Loucy (cell line): Measurements from ENCODE around the gene DRD4.
"Not testable (repeated sequence)": the region's sequence is repeated elsewhere in the genome, so short reads cannot be mapped to it uniquely, and the experiment has no call there.

Source experiments
- H2AFZ ChIP-seq: fragments of 200-600 bp; sonication (generic); 2 replicates; pipeline ENCODE4 v1.6.0; 2016; ENCODE audit warnings: antibody characterized with exemption, mild to moderate bottlenecking, low read length, moderate library complexity
- H3F3A ChIP-seq: fragments of 200-600 bp; 2 replicates; pipeline ENCODE4 v1.6.0; 2016; ENCODE audit warnings: antibody characterized with exemption, low read depth, mild to moderate bottlenecking
- H3K27me3 ChIP-seq: fragments of 200-600 bp; sonication (generic); 2 replicates; pipeline ENCODE4 v1.6.1; 2014; ENCODE audit warnings: low read length, mild to moderate bottlenecking; ENCODE audit not compliant: insufficient read depth, poor library complexity, severe bottlenecking
- H3K36me3 ChIP-seq: fragments of 200-600 bp; sonication (generic); 2 replicates; pipeline ENCODE4 v1.6.1; 2016; ENCODE audit warnings: low read length; ENCODE audit not compliant: insufficient read depth
- H3K4me1 ChIP-seq: fragments of 200-600 bp; sonication (generic); 2 replicates; pipeline ENCODE4 v1.5.1; 2014; ENCODE audit warnings: low read length, mild to moderate bottlenecking; ENCODE audit not compliant: insufficient read depth, poor library complexity, severe bottlenecking
- H3K4me2 ChIP-seq: fragments of 200-600 bp; sonication (generic); 2 replicates; pipeline ENCODE4 v1.6.0; 2014; ENCODE audit warnings: antibody characterized with exemption, low read length, low read depth, mild to moderate bottlenecking; ENCODE audit not compliant: poor library complexity, severe bottlenecking
- H3K4me3 ChIP-seq: fragments of 200-600 bp; sonication (generic); 2 replicates; pipeline ENCODE4 v1.5.1; 2014; ENCODE audit warnings: low read length, mild to moderate bottlenecking, mixed read lengths; ENCODE audit not compliant: poor library complexity, severe bottlenecking
- H3K79me2 ChIP-seq: fragments of 200-600 bp; sonication (generic); 2 replicates; pipeline ENCODE4 v1.6.1; 2014; ENCODE audit warnings: low read length; ENCODE audit not compliant: insufficient read depth
- H3K9ac ChIP-seq: fragments of 200-600 bp; sonication (generic); 2 replicates; pipeline ENCODE4 v1.6.0; 2014; ENCODE audit warnings: mild to moderate bottlenecking, low read depth, low read length, moderate library complexity; ENCODE audit not compliant: poor library complexity, severe bottlenecking
- H3K9me2 ChIP-seq: fragments of 200-600 bp; sonication (generic); replicated peaks from 2 replicates; pipeline ENCODE4 v1.6.1; 2016; ENCODE audit warnings: low read depth, low read length, mixed read lengths
- H3K9me3 ChIP-seq: fragments of 200-600 bp; sonication (generic); 2 replicates; pipeline ENCODE4 v1.6.1; 2014; ENCODE audit warnings: mild to moderate bottlenecking, antibody characterized with exemption, low read length, low read depth; ENCODE audit not compliant: insufficient read depth
- H4K20me1 ChIP-seq: fragments of 200-600 bp; sonication (generic); 2 replicates; pipeline ENCODE4 v1.6.0; 2014; ENCODE audit warnings: antibody characterized with exemption, low read length, mild to moderate bottlenecking; ENCODE audit not compliant: insufficient read depth, poor library complexity, severe bottlenecking
- EZH2phosphoT487 ChIP-seq: fragments of 200-600 bp; IDR thresholded peaks from 2 replicates; pipeline ENCODE4 v1.6.1; 2018; ENCODE audit warnings: antibody characterized with exemption, mild to moderate bottlenecking, moderate library complexity, borderline replicate concordance
- TF ChIP-seq, protein P1 (sequence below): fragments of 200-600 bp; sonication (generic); conservative IDR thresholded peaks from 2 replicates; pipeline ENCODE4 v1.5.1; 2014; ENCODE audit warnings: mild to moderate bottlenecking, antibody characterized with exemption, low read length

The DRD4 gene

DNA sequence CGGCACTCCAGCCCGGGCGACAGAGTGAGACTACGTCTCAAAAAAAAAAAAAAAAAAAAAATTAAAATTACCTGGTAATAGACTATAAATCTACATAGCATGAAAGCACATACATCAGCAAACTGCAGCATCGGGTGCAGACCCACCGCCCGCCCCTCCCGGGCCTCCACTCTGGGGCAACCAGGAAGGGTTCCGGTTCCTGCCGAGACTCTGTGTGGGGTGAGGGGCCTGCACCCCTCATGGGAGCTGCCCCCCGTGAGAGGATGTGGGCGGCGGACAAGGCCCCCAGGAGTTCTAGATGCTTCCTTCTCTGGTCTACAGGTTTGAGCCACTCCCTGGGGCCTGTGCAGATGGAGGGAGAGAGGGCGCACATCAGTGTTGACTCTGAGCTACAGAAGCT, 9.1 kb downstream of the DRD4 start:
- TF ChIP-seq, protein P1, sequence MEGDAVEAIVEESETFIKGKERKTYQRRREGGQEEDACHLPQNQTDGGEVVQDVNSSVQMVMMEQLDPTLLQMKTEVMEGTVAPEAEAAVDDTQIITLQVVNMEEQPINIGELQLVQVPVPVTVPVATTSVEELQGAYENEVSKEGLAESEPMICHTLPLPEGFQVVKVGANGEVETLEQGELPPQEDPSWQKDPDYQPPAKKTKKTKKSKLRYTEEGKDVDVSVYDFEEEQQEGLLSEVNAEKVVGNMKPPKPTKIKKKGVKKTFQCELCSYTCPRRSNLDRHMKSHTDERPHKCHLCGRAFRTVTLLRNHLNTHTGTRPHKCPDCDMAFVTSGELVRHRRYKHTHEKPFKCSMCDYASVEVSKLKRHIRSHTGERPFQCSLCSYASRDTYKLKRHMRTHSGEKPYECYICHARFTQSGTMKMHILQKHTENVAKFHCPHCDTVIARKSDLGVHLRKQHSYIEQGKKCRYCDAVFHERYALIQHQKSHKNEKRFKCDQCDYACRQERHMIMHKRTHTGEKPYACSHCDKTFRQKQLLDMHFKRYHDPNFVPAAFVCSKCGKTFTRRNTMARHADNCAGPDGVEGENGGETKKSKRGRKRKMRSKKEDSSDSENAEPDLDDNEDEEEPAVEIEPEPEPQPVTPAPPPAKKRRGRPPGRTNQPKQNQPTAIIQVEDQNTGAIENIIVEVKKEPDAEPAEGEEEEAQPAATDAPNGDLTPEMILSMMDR: no peak
- TF ChIP-seq EZH2phosphoT487: no peak
- no peaks in the 10 kb centered on the region for H3K9me3 ChIP-seq
- no peaks in the 10 kb centered on the region for H3K79me2 ChIP-seq
- no peaks in the 10 kb centered on the region for H3K9me2 ChIP-seq
- H3F3A ChIP-seq: no peaks in the 10 kb centered on the region
- no peak overlapping the region for H3K4me3 ChIP-seq
- H3K27me3 ChIP-seq: no peaks in the 10 kb centered on the region
- H2AFZ ChIP-seq: no peak overlapping the region
- no peaks in the 10 kb centered on the region for H3K4me1 ChIP-seq
- H3K9ac ChIP-seq: no peak overlapping the region
- no peak overlapping the region for H3K4me2 ChIP-seq
- H4K20me1 ChIP-seq: no peaks in the 10 kb centered on the region
- H3K36me3 ChIP-seq: peaks cover 19% of the 10 kb centered on the region; the same call in 1 of the 2 replicates

DNA sequence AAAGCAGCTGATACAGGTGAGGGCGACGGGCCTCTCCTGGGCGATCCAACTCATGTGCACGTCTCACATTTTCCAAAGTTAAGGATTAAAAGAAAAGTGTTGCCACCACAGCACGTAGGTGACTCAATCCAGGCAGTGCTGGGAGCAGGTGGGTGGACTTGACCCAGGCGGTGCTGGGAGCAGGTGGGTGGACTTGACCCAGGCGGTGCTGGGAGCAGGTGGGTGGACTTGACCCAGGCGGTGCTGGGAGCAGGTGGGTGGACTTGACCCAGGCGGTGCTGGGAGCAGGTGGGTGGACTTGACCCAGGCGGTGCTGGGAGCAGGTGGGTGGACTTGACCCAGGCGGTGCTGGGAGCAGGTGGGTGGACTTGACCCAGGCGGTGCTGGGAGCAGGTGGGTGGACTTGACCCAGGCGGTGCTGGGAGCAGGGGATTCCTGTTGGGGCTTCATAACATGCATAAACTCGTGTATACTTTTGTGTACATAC, 10.6 kb downstream of the DRD4 start:
- not testable (repeated sequence) for H3K9me3 ChIP-seq, H3K4me1 ChIP-seq, H4K20me1 ChIP-seq, H3K27me3 ChIP-seq, H3K9me2 ChIP-seq, H3K9ac ChIP-seq, H2AFZ ChIP-seq, H3K4me2 ChIP-seq, H3K4me3 ChIP-seq, H3F3A ChIP-seq, H3K79me2 ChIP-seq
- H3K36me3 ChIP-seq: peaks cover 29% of the 10 kb centered on the region; the same call in 1 of the 2 replicates

DNA sequence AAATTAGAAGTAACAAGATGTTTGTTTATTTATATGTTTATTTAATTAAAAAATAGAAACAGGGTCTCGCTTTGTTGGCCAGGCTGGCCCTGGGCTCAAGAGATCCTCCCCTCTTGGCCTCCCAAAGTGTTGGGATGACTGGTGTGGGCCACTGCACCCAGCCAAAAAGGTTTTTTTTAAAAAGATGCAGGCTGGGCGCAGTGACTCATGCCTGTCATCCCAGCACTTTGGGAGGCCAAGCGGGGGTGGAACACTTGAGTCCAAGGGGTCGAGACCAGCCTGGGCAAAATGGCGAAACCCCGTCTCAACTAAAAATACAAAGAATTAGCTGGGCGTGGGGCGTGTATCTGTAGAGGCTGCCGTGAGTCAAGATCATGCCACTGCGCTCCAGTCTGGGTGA, 13.4 kb downstream of the DRD4 start:
- Histone ChIP-seq H4K20me1 (no peaks in the 10 kb centered on the region), H3K4me2 (no peak overlapping the region), H2AFZ (no peak overlapping the region), H3K4me1 (no peaks in the 10 kb centered on the region), H3K36me3 (peaks cover 31% of the 10 kb centered on the region; the same call in 1 of the 2 replicates), H3K4me3 (no peak overlapping the region), H3K9ac (no peak overlapping the region), H3K79me2 (no peaks in the 10 kb centered on the region), H3K27me3 (no peaks in the 10 kb centered on the region), H3K9me3 (no peaks in the 10 kb centered on the region), H3F3A (no peaks in the 10 kb centered on the region), H3K9me2 (no peaks in the 10 kb centered on the region)
- TF ChIP-seq, protein P1: no peak
- no peak for TF ChIP-seq EZH2phosphoT487

- H3F3A ChIP-seq, H3K4me1 ChIP-seq, H2AFZ ChIP-seq, H3K9me3 ChIP-seq, H3K9ac ChIP-seq, H3K4me2 ChIP-seq, H3K27me3 ChIP-seq, H4K20me1 ChIP-seq, H3K9me2 ChIP-seq, H3K4me3 ChIP-seq, H3K79me2 ChIP-seq: not testable (repeated sequence)
- peaks cover 43% of the 10 kb centered on the region; the same call in 1 of the 2 replicates for H3K36me3 ChIP-seq
Measured at GRCh38 chr11:653136-653535, 16.1 kb downstream of the DRD4 start.
